GM21526 (cell line): ENCODE data around the gene SDK1.

Experiments used
- ATAC-seq: cut with Tn5 transposase; IDR thresholded peaks from one replicate; pipeline ENCODE4 v1.9.1; 2021; ENCODE audit warnings: moderate library complexity; ENCODE audit not compliant: unreplicated experiment, low FRiP score

Gene SDK1

GRCh38 chr7:3757059-3757458 lies 456.0 kb downstream of the SDK1 start:
- no peak for ATAC-seq

GRCh38 chr7:3760651-3761050 lies 459.6 kb downstream of the SDK1 start:
- ATAC-seq, result no peak

- no peak for ATAC-seq
Observed at GRCh38 chr7:3762146-3762831, 461.2 kb downstream of the SDK1 start.

- no peak for ATAC-seq
Observed at GRCh38 chr7:3767917-3768777, 467.1 kb downstream of the SDK1 start.

GRCh38 chr7:3771906-3772305 lies 470.9 kb downstream of the SDK1 start:
- no peak for ATAC-seq

GRCh38 chr7:3778345-3778744 lies 477.3 kb downstream of the SDK1 start:
- ATAC-seq, result no peak

GRCh38 chr7:3780016-3780415 lies 479.0 kb downstream of the SDK1 start:
- no peak for ATAC-seq

GRCh38 chr7:3780525-3780924 lies 479.5 kb downstream of the SDK1 start:
- ATAC-seq, result no peak

GRCh38 chr7:3781607-3782006 lies 480.6 kb downstream of the SDK1 start:
- no peak for ATAC-seq

- no peak for ATAC-seq
Observed at GRCh38 chr7:3787717-3788264, 486.7 kb downstream of the SDK1 start.

GRCh38 chr7:3790803-3791202 lies 489.8 kb downstream of the SDK1 start:
- ATAC-seq, result no peak

- no peak for ATAC-seq
Observed at GRCh38 chr7:3791327-3791726, 490.3 kb downstream of the SDK1 start.

GRCh38 chr7:3795141-3795540 lies 494.1 kb downstream of the SDK1 start:
- ATAC-seq, result no peak

- ATAC-seq, result no peak
Observed at GRCh38 chr7:3795781-3796180, 494.7 kb downstream of the SDK1 start.

- ATAC-seq, result no peak
Observed at GRCh38 chr7:3805151-3805550, 504.1 kb downstream of the SDK1 start.

GRCh38 chr7:3806516-3806915 lies 505.5 kb downstream of the SDK1 start:
- ATAC-seq, result no peak

- ATAC-seq, result no peak
Observed at GRCh38 chr7:3807824-3808223, 506.8 kb downstream of the SDK1 start.

- ATAC-seq, result no peak
Observed at GRCh38 chr7:3821488-3821887, 520.4 kb downstream of the SDK1 start.

- no peak for ATAC-seq
Observed at GRCh38 chr7:3825491-3825890, 524.4 kb downstream of the SDK1 start.

- ATAC-seq, result no peak
Observed at GRCh38 chr7:3832199-3832598, 531.1 kb downstream of the SDK1 start.

- no peak for ATAC-seq
Observed at GRCh38 chr7:3835109-3835508, 534.1 kb downstream of the SDK1 start.

- no peak for ATAC-seq
Observed at GRCh38 chr7:3836855-3837254, 535.8 kb downstream of the SDK1 start.
